Kidney epithelial cell (primary cell): Measurements from ENCODE around the gene PRR19. TPM values are rescaled to one million over a fixed set of nuclear protein-coding genes. Genes with fewer than 3 reads are reported as not detected.

Experiments used
- DNase-seq: peaks from one replicate; pipeline ENCODE4 v3.0.0-alpha.2; 2010; ENCODE audit warnings: low read depth
- H3K27me3 ChIP-seq: 2 replicates; pipeline ENCODE4 v1.6.0; 2011; ENCODE audit warnings: low read length; ENCODE audit not compliant: control insufficient read depth, insufficient read depth
- H3K36me3 ChIP-seq: 2 replicates; pipeline ENCODE4 v1.5.1; 2011; ENCODE audit warnings: low read length; ENCODE audit not compliant: control insufficient read depth, insufficient read depth
- H3K4me3 ChIP-seq: 2 replicates; pipeline ENCODE4 v1.5.1; 2011; ENCODE audit warnings: low read depth, mild to moderate bottlenecking, control low read depth, low read length
- total RNA-seq: library from RNA; depleted of rRNA; stranded (reverse); fragments of >200 nt; gene quantifications from 2 replicates; pipeline ENCODE4 v1.2.3, GENCODE V29; 2015
- TF ChIP-seq, protein P1 (sequence below): IDR thresholded peaks from 2 replicates; pipeline ENCODE4 v1.5.1; 2011; ENCODE audit warnings: mild to moderate bottlenecking, moderate library complexity, low read length, control low read depth, inconsistent platforms; ENCODE audit not compliant: insufficient read depth, poor library complexity, severe bottlenecking

PRR19 gene
- total RNA-seq, 1 donor from 2014 or later = 0.92 TPM

DNA sequence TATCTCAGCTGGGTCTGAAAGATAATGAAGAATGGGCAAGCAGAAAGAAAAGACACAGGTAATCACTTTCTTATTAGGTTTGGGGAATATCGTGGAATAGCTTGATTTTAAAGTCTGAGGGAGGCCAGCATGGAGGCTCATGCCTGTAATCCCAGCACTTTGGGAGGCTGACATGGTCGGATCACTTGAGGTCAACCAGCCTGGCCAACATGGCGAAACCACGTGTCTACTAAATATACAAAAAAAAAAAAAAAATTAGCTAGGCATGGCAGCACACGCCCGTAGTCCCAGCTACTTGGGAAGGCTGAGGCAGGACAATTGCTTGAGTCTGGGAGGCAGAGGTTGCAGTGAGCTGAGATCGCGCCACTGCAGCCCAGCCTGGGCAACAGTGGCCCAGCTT, 1.9 kb downstream of the PRR19 start:
- Histone ChIP-seq H3K4me3 (no peak overlapping the region), H3K27me3 (no peaks in the 10 kb centered on the region), H3K36me3 (no peaks in the 10 kb centered on the region)
- DNase-seq = no peak
- TF ChIP-seq, protein P1, sequence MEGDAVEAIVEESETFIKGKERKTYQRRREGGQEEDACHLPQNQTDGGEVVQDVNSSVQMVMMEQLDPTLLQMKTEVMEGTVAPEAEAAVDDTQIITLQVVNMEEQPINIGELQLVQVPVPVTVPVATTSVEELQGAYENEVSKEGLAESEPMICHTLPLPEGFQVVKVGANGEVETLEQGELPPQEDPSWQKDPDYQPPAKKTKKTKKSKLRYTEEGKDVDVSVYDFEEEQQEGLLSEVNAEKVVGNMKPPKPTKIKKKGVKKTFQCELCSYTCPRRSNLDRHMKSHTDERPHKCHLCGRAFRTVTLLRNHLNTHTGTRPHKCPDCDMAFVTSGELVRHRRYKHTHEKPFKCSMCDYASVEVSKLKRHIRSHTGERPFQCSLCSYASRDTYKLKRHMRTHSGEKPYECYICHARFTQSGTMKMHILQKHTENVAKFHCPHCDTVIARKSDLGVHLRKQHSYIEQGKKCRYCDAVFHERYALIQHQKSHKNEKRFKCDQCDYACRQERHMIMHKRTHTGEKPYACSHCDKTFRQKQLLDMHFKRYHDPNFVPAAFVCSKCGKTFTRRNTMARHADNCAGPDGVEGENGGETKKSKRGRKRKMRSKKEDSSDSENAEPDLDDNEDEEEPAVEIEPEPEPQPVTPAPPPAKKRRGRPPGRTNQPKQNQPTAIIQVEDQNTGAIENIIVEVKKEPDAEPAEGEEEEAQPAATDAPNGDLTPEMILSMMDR = no peak

DNA sequence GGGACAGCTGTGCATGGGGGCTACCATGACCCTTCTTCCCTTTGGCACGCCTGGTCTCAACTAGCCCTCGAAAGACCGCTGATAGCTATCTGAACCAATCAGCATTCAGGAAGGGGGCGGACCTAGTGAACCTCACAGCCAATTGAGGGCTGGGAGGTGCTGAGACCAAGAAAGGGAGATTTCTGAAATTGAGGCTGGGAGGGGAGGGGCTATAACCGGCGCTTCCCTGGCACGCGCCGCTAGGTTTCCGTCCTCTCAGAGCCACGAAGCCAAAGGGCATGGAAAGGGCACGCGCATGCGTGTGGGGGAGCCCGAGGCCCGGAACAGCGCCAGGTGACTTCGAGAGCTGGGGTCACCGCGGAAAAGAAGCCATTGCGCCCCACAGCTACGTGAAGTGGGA, 4.7 kb downstream of the PRR19 start:
- TF ChIP-seq, protein P1 = no peak
- H3K27me3 ChIP-seq = peaks cover 2% of the 10 kb centered on the region
- no peak overlapping the region for H3K4me3 ChIP-seq
- H3K36me3 ChIP-seq = no peaks in the 10 kb centered on the region
- no peak for DNase-seq

DNA sequence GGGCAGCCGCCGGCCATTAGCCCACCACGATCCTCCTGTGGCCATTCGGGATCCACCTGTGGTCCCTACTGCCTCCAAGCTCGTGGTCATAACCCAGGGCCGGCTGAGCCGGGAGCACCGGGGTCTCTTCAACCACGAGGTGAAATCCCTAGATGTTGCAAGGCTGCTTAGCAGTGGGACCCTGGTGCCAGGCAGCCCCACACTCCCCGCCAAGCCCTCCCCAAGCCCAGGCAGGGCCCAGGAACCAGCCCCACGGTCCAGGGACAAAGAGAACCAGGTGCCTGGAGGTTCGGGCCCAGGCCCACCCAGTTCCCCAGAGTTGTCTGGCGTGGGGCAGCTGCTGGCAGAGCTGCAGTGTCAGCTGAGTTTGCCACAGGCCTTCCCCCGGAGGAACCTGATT, 7.8 kb downstream of the PRR19 start:
- DNase-seq = no peak
- no peaks in the 10 kb centered on the region for H3K36me3 ChIP-seq
- no peak overlapping the region for H3K4me3 ChIP-seq
- peaks cover 22% of the 10 kb centered on the region for H3K27me3 ChIP-seq
- TF ChIP-seq, protein P1 = no peak

DNA sequence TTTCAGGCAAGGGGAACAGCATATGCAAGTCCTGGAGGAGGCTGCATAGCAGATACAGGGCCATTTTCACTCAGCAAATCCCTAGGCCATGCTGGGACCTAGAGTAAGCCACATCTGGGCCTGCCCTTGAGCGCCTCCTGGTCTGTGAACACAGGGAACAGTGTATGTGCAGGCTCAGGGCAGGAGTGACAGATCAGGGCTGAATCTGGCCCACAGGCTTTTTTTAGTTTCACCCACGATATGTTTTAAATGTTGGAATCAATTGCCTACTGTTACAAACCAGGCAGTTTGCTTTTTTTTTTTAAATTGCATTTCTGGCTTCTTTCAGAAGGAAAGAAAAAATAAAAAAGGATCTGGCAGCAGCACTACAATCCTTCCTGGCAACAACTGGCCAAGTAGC, 9.7 kb downstream of the PRR19 start:
- no peak for DNase-seq
- Histone ChIP-seq H3K4me3 (no peak overlapping the region), H3K27me3 (peaks cover 27% of the 10 kb centered on the region), H3K36me3 (no peaks in the 10 kb centered on the region)
- TF ChIP-seq, protein P1 = peak; percentile 11

DNA sequence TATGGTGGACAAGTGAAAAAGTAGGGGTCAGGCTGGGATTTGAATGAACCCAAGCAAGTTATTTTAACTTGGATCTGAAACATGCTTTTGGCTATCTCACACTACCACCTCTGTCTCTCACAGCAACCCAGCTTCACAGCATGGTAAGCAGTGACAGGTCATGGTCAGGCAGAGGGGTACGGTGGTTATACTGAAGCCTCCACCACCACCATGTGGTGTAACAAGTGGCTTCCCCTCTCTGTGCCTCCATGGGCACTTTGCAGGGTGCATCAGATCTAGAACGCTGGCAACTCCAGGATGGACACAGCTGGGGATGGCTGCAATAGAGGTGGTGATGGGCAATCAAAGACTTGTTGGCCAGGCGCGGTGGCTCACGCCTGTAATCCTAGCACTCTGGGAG, 10.4 kb downstream of the PRR19 start:
- DNase-seq = no peak
- Histone ChIP-seq H3K4me3 (no peak overlapping the region), H3K36me3 (no peaks in the 10 kb centered on the region), H3K27me3 (peaks cover 27% of the 10 kb centered on the region)
- TF ChIP-seq, protein P1 = no peak

DNA sequence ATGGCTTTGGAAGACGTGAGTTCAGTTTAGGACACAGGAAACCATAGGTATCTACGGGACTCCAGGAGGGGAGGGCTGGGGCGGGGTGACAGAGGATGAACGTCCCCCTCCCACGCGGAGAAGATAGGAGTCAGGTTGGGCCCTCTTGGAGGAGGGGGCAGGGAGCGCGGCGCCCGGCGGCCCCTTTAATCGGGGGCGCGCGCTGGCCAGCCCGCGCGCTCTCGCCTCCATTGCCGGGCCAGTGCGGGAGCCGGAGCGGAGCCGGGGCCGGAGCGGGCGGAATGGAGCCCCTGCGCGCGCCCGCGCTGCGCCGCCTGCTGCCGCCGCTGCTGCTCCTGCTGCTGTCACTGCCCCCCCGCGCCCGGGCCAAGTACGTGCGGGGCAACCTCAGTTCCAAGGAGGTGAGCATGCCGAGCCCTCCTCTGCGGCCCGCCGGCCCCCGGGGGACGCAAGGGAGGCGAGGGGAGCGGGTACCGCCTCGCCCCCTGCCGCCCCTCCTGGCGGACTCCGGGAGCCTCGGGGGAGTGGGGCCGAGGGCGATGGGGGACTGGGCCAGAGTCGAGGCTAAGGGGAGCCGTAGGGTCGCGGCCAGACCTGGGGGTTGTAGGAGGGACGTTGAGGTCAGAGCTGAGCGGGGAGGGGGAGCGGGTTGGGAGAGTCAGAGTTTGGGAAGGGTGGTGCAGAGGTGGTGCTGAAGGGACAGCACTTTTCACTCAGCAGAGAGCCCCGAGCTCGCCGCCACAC, 11.3 kb downstream of the PRR19 start, which contains the start of gene TMEM145:
TSS of gene TMEM145 (plus strand) at position 214 of the 744 bp plus-strand sequence. CDS start at position 282, 68 bp downstream.
- TF ChIP-seq, protein P1 = no peak
- DNase-seq = no peak

More for the DNA sequence above, 11.3 kb downstream of the PRR19 start, which contains the start of gene TMEM145:
- peaks cover 27% of the 10 kb centered on the region for H3K27me3 ChIP-seq
- peak within 1 kb of the TSS; percentile 25 for H3K4me3 ChIP-seq
- H3K36me3 ChIP-seq = no peaks in the 10 kb centered on the region
